Keratinocyte (primary cell): Measurements from ENCODE around the gene FAM83G. TPM values are rescaled to one million over a fixed set of nuclear protein-coding genes. Genes with fewer than 3 reads are reported as not detected.

Experiments
- DNase-seq: peaks from one replicate; pipeline ENCODE4 v3.0.0-alpha.2; 2011; ENCODE audit warnings: low read depth, missing footprints, low spot score
- FAIRE-seq: peaks from 2 replicates; lab custom pipeline; 2011; peaks lifted over from hg19 to GRCh38; lab: Jason Lieb, UNC
- H2AFZ ChIP-seq: 2 replicates; pipeline ENCODE4 v1.6.0; 2012; ENCODE audit warnings: low read length, control low read depth, inconsistent platforms; ENCODE audit not compliant: control insufficient read depth
- H3K27ac ChIP-seq: 2 replicates; pipeline ENCODE4 v1.5.1; 2011; ENCODE audit warnings: low read length; ENCODE audit not compliant: control insufficient read depth, insufficient read depth
- H3K27me3 ChIP-seq: 3 replicates; pipeline ENCODE4 v1.6.0; 2011; ENCODE audit warnings: low read length; ENCODE audit not compliant: control insufficient read depth, insufficient read depth; ENCODE audit errors: extremely low read depth
- H3K36me3 ChIP-seq, 2 experiments: 2 replicates in 1 of 2; 3 replicates in 1 of 2; pipeline ENCODE4 v1.5.1; 2011; ENCODE audit warnings: low read length in 2 of 2, mild to moderate bottlenecking in 1 of 2; ENCODE audit not compliant: control insufficient read depth in 2 of 2, insufficient read depth in 2 of 2; ENCODE audit errors: extremely low read depth in 1 of 2
- H3K4me1 ChIP-seq: 3 replicates; pipeline ENCODE4 v1.5.1; 2011; ENCODE audit warnings: low read length; ENCODE audit not compliant: control insufficient read depth, insufficient read depth; ENCODE audit errors: extremely low read depth
- H3K4me2 ChIP-seq: 3 replicates; pipeline ENCODE4 v1.6.0; 2011; ENCODE audit warnings: low read depth, low read length; ENCODE audit not compliant: control insufficient read depth, insufficient read depth; ENCODE audit errors: extremely low read depth
- H3K4me3 ChIP-seq, 3 experiments: fragments of 200-600 bp in 1 of 3; sonication (generic) in 1 of 3; 2 replicates in 2 of 3; 3 replicates in 1 of 3; pipeline ENCODE4 v1.5.1; 2011 to 2016; ENCODE audit warnings: low read length in 3 of 3, mild to moderate bottlenecking in 3 of 3, control low read depth in 2 of 3, inconsistent platforms in 1 of 3, low read depth in 1 of 3, mixed read lengths in 1 of 3, mixed run types in 1 of 3, moderate library complexity in 1 of 3; ENCODE audit not compliant: control insufficient read depth in 2 of 3, insufficient read depth in 2 of 3; ENCODE audit errors: extremely low read depth in 1 of 3
- H3K79me2 ChIP-seq: 2 replicates; pipeline ENCODE4 v1.6.0; 2012; ENCODE audit warnings: low read length; ENCODE audit not compliant: control insufficient read depth, insufficient read depth
- H3K9ac ChIP-seq: 3 replicates; pipeline ENCODE4 v1.6.0; 2011; ENCODE audit warnings: low read length; ENCODE audit not compliant: control insufficient read depth, insufficient read depth; ENCODE audit errors: extremely low read depth
- H3K9me1 ChIP-seq: 3 replicates; pipeline ENCODE4 v1.6.0; 2011; ENCODE audit warnings: low read length; ENCODE audit not compliant: control insufficient read depth, insufficient read depth; ENCODE audit errors: extremely low read depth
- H3K9me3 ChIP-seq: 2 replicates; pipeline ENCODE4 v1.5.1; 2012; ENCODE audit warnings: low read depth, low read length; ENCODE audit not compliant: control insufficient read depth
- H4K20me1 ChIP-seq: 3 replicates; pipeline ENCODE4 v1.6.0; 2011; ENCODE audit warnings: low read length; ENCODE audit not compliant: control insufficient read depth, insufficient read depth; ENCODE audit errors: extremely low read depth
- EZH2 ChIP-seq: IDR thresholded peaks from one replicate; pipeline ENCODE4 v1.6.1; 2012; ENCODE audit warnings: inconsistent platforms, mild to moderate bottlenecking, low read length, moderate library complexity
- dilution Hi-C: fragments of 300-500 bp; cut with MboI; formaldehyde crosslinking; loops from one replicate; pipeline ENCODE4 v1.7.0; 2020; ENCODE audit warnings: low sequenced_read_pairs; ENCODE audit not compliant: extremely low pct_ligation_motif_present
- polyA plus RNA-seq, 5 experiments: library from polyadenylated mRNA; depleted of rRNA in 3 of 5; stranded (reverse) in 3 of 5; stranded (forward) in 1 of 5; unstranded in 1 of 5; fragments of >200 nt; gene quantifications; 1 replicate in 1 of 5; 2 replicates in 3 of 5; 3 replicates in 1 of 5; pipeline versions ENCODE4 v1.2.1 to v1.2.3, GENCODE V29; 2011 to 2012; ENCODE audit warnings: missing spikeins in 2 of 5, low read depth in 1 of 5, low replicate concordance in 1 of 5
- TF ChIP-seq, protein P1 (sequence below), 3 experiments: IDR thresholded peaks in 1 of 3; conservative IDR thresholded peaks in 1 of 3; optimal IDR thresholded peaks in 1 of 3; 2 replicates in 2 of 3; 3 replicates in 1 of 3; pipeline versions ENCODE3 to v1.5.1; 2011; ENCODE audit warnings: low read length in 3 of 3, mild to moderate bottlenecking in 3 of 3, moderate library complexity in 2 of 3, control low read depth in 1 of 3, inconsistent platforms in 1 of 3; ENCODE audit not compliant: insufficient read depth in 2 of 3; ENCODE audit errors: extremely low read depth in 1 of 3

FAM83G gene
- polyA plus RNA-seq, 1 donor (not counting 4 experiments of a cell fraction or from before 2014, with no cell fraction given), result 23.2 TPM

DNA sequence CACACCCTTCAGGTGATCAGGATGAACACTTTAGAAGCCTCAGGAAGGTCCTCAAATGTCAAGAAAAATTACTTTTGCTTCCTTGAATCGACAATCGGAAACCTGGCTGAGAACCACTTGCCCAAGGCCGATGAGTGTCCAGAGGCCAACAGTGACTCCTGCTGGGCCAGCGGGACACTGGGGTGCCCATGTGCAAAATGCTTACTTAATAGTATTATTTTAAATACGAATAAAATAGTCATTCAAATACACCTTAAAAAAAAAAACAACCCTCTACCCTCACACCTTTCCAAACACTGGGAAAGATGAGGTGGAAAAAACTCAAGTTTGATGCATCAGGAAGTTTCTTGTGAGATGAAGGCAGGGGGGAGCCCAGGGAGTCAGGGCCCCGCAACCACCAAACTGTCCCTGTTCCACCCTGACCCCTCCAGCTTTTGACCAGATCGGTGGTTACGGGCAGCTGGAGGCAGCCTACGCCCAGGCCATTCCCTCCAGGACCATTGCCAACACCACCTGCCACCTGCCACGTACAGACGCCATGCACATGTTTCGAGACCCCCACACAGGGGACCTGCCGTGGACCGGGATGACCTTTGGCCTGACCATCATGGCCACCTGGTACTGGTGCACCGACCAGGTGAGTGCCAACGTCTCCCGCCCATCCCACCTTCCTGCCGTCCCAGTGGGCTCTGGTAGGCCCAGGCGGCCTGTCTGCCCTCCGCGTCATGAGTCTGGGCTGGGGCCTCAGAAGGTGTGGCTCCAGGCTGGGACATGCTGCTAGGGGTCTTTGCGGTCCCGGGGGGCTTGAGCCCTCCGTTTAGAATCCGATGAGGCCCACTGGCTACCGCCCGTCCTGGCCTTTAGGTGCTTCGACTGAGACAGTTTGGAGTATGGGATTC, 33.7 kb downstream of the FAM83G start:
- no peak for FAIRE-seq
- TF ChIP-seq EZH2, result no peak
- TF ChIP-seq, protein P1, sequence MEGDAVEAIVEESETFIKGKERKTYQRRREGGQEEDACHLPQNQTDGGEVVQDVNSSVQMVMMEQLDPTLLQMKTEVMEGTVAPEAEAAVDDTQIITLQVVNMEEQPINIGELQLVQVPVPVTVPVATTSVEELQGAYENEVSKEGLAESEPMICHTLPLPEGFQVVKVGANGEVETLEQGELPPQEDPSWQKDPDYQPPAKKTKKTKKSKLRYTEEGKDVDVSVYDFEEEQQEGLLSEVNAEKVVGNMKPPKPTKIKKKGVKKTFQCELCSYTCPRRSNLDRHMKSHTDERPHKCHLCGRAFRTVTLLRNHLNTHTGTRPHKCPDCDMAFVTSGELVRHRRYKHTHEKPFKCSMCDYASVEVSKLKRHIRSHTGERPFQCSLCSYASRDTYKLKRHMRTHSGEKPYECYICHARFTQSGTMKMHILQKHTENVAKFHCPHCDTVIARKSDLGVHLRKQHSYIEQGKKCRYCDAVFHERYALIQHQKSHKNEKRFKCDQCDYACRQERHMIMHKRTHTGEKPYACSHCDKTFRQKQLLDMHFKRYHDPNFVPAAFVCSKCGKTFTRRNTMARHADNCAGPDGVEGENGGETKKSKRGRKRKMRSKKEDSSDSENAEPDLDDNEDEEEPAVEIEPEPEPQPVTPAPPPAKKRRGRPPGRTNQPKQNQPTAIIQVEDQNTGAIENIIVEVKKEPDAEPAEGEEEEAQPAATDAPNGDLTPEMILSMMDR (optimal IDR thresholded peaks at IDR 0.05 in 1 of 3, IDR thresholded peaks at IDR 0.05 in 1 of 3, conservative IDR thresholded peaks at IDR 0.05 in 1 of 3; ENCODE audit: extremely low read depth in 1 of 3, insufficient read depth in 2 of 3, low read length in 3 of 3), result peak; percentile 27 to 40 (median 35)
- H3K27me3 ChIP-seq, result no peaks in the 10 kb centered on the region
- H3K4me2 ChIP-seq, result no peak overlapping the region
- no peak overlapping the region for H3K27ac ChIP-seq
- dilution Hi-C loops, result no loop called here
- H3K4me1 ChIP-seq, result peaks cover 48% of the 10 kb centered on the region
- H3K9me1 ChIP-seq, result peaks cover 16% of the 10 kb centered on the region
- no peak overlapping the region for H3K9ac ChIP-seq
- no peak overlapping the region for H3K4me3 ChIP-seq
- H3K79me2 ChIP-seq, result peaks cover 16% of the 10 kb centered on the region
- no peak overlapping the region for H2AFZ ChIP-seq
- H3K9me3 ChIP-seq, result no peaks in the 10 kb centered on the region
- peaks cover 12% of the 10 kb centered on the region for H4K20me1 ChIP-seq
- peaks cover 21 to 48% of the 10 kb centered on the region in 2 experiments for H3K36me3 ChIP-seq
- DNase-seq, result no peak

GRCh38 chr17:18968945-18969887, 35.3 kb downstream of the FAM83G start:
- peak overlapping the region; percentile 25 for H3K4me2 ChIP-seq
- H3K27me3 ChIP-seq, result no peaks in the 10 kb centered on the region
- peaks cover 16% of the 10 kb centered on the region for H3K9me1 ChIP-seq
- H3K9ac ChIP-seq, result peak overlapping the region; percentile 54
- no peak overlapping the region for H3K4me3 ChIP-seq
- FAIRE-seq (peak; percentile 85), DNase-seq (no peak)
- H4K20me1 ChIP-seq, result peaks cover 3% of the 10 kb centered on the region
- peak overlapping the region; percentile 63 for H3K27ac ChIP-seq
- H3K79me2 ChIP-seq, result peaks cover 12% of the 10 kb centered on the region
- H3K4me1 ChIP-seq, result peaks cover 41% of the 10 kb centered on the region
- no peak overlapping the region for H2AFZ ChIP-seq
- TF ChIP-seq, protein P1 (optimal IDR thresholded peaks at IDR 0.05 in 1 of 3, IDR thresholded peaks at IDR 0.05 in 1 of 3, conservative IDR thresholded peaks at IDR 0.05 in 1 of 3; ENCODE audit: extremely low read depth in 1 of 3, insufficient read depth in 2 of 3, low read length in 3 of 3), result no peak
- TF ChIP-seq EZH2, result no peak
- H3K9me3 ChIP-seq, result no peaks in the 10 kb centered on the region
- peaks cover 18 to 42% of the 10 kb centered on the region in 2 experiments for H3K36me3 ChIP-seq
- dilution Hi-C loops, result no loop called here
